HG03060 (cell line): ENCODE measurements around the gene ASPSCR1.

ENCODE experiments used
- ATAC-seq: cut with Tn5 transposase; IDR thresholded peaks from one replicate; pipeline ENCODE4 v1.9.1; 2021; ENCODE audit warnings: low read depth, moderate number of reproducible peaks; ENCODE audit not compliant: unreplicated experiment

Gene ASPSCR1

GRCh38 chr17:81996757-81997441 is 19.5 kb downstream of the ASPSCR1 start:
- no peak for ATAC-seq

- ATAC-seq, result no peak
Measured at GRCh38 chr17:81998212-81998611, 20.8 kb downstream of the ASPSCR1 start.

DNA sequence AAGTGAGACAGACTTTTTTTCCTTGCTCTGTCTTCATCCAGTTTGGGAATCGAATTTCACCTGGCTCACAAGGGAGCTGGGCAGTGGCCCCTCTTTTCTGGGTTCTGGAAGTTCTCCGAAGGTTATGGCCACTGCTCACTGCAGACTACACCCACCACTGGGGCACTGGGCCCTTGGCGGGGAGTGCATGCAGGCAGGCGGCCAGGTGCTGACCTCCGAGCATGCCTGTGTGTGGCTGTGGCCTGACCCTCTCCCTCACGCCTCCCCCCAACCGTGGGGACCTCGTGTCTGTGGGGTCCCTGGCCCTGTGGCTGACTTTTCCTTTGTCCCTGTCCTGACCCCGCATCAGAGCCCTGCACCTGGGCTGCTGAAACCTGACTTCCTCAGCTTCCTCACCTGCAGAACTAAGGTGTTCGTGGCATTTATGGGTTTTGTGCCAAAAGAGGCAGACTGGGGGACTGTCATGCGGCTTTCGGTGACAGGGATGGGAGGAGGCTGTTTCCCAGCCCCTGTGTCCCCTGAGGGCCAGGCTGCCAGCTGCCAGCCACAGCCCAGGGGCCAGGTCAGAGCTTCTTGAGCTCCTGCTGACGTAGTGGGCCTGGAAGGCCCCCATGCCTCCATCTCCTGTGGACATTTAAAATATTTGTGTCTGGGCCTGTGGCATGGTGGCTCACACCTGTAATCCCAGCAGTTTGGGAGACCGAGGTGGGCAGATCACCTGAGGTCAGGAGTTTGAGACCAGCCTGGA is 21.4 kb downstream of the ASPSCR1 start:
- no peak for ATAC-seq

DNA sequence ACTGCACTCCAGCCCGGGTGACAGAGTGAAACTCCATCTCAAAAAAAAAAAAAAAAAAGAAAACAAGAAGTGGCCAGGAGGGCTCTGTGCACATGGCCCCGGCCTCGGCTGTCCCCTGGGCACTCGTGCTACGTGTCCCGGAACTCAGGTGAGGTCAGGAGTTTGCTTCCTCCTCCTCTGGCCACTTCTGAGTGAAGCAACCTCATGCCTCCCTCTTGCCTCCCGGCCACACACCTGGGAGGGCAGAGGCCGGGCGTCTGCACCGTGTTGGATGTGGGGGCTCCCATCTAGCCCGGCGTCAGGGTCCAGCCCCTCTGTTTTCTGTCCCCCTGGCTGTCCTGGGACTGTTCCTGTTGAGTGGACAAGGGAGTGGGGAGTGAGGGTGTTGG is 22.2 kb downstream of the ASPSCR1 start:
- no peak for ATAC-seq

DNA sequence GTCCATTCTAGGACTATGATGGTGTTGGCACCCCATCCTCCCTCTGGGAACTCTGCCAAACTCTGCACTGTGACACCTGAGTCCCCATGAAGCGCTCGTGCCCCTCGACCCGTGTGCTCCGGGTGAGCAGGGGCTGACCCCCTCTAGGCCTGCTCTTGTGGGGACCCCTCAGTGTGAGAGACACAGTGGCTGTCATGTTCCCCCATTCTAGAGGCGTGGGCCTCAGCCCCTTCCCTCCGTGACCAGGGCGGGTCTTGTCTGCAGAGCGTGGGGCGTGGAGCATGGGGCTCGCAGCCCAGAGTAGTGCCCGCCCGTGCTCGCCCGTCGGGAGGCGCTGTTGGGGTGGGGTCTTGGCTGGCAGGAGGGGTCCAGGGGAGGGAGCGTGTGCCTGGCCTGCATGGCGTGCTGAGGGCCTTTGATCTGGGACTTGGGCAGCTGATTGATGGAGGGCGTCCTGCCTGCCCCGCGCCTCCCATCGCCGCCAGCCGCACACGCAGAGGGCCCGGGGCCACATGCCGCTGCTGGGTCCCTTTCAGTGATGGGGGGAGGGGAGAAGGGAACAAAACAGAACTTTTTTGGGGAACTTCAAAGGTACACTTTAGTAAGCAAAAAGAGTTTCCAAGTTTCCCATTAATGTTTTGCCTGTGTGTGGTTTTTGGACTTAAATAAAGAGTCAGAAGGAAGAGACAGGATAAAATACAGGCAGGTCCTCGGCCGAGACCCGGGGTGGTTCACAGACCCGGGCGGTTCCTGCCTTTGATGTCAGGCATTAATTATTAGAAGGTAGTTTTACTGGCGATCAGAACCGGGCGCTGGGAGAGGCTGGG is 22.8 kb downstream of the ASPSCR1 start:
- no peak for ATAC-seq

GRCh38 chr17:82000803-82001570 is 23.6 kb downstream of the ASPSCR1 start:
- no peak for ATAC-seq

- ATAC-seq, result no peak
Measured at GRCh38 chr17:82001571-82002056, 24.2 kb downstream of the ASPSCR1 start.

DNA sequence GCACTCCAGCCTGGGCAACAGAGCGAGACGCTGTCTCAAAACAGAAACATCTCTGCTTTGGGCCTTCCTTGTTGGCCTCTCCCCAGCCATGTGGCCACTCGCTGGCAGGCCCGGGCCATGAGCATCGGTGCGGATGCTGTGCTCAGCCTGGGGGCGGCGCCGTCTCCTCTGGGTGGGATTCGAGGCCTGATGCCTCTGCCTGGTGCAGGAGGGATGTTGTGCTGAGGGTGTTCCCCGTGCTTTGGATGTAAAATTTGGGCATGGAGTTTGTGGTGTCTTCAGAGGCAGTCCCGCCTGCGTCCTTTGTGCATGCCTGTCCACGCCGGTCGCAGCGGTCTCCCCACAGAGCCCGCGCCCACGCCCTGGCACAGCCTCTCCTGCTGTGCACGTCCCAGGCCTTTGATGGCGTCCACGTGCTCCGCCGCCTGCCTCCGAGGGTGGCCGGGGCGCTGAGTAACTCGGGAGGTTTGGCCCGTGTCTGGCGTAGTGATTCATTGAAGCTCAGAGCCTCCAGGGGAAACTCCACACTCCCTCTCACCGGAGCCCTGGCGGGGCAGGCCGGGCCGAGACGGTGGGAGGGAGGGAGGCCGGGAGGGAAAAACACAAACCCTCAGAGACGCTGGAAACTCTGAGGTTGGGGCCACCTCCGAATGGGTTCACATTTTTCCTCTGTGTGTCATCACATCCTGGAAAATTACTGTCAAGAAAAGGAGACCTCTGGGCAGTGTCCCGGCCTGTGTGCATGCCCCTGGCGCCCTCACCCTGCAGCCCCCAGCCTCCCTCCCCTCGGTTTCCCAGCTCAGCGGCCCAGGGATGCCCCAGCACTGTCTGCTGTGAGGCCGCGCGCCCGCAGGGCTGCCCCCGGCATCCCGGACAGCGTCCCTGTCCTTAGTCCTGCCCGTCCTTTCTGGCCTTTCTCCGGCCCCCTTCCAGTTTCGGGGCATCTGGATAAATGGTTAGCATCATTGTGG is 26.3 kb downstream of the ASPSCR1 start:
- no peak for ATAC-seq

DNA sequence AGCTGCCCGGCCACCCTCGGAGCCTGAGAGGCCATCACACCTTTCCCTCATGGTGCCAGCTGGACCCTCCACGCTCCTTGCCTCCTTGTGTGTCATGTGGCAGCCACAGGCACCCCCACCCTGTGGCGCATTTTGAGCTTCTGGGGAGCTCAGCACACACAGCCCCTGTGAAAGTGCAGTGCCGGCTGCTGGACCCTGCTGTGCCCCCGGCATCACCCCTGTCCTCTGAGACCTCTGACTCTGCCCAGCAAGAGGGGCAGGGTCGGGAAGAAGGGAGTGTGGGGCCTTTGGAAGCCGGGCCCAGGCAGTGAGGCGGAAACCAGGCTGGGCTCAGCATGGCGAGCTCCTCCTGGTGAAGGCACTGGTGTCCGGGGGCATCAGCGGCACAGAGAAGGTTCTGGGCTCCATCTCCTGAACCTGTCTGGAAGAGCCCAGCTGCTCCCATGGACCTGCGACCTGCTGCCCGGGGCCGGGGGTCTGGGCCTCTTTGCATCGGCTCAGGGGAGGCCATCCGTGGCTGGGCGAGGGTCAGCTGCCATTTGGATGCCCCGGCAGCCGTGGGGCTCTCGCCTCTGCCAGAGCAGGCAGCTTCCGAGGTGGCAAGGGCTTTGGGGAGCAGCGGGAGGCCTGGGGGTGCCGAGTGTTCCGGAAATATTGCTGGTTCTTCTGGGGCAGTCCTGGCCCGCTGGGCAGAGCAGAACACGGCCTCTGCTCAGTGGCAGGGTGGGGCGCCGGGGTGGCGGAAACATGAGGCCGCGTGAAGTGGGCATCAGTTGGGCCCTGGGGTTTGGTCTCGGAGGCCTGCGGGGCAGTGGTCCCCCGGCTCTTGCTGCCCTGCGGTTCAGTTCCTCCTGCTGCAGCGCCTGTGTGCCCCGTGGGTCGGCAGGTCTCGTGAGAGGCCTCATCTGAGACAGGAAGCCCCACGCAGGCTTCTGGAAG is 27.4 kb downstream of the ASPSCR1 start:
- no peak for ATAC-seq

- ATAC-seq, result no peak
Measured at GRCh38 chr17:82005701-82006348, 28.4 kb downstream of the ASPSCR1 start.

- ATAC-seq, result no peak
Measured at GRCh38 chr17:82006468-82007227, 29.2 kb downstream of the ASPSCR1 start.

GRCh38 chr17:82007228-82007494 is 29.7 kb downstream of the ASPSCR1 start:
- ATAC-seq, result no peak

- no peak for ATAC-seq
Measured at GRCh38 chr17:82007495-82008257, 30.2 kb downstream of the ASPSCR1 start.

- ATAC-seq, result no peak
Measured at GRCh38 chr17:82008258-82008940, 31.0 kb downstream of the ASPSCR1 start.

DNA sequence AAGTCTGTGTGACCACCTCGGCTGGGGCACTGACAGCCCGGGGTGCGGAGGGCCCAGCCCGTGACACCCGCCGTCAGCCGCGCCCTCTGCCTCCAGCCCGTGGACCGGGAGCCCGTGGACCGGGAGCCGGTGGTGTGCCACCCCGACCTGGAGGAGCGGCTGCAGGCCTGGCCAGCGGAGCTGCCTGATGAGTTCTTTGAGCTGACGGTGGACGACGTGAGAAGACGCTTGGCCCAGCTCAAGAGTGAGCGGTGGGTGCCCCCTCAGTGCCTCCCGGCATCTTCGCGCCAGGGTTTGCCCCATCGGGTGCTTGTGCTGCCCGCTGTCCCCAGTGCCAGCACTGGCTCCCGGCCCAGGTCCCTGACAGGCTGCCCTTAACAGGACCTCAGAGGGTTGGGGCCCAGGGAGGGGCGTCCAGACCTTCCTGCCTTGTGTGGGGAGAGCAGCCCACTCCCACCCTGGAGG is 31.5 kb downstream of the ASPSCR1 start:
- ATAC-seq, result no peak

DNA sequence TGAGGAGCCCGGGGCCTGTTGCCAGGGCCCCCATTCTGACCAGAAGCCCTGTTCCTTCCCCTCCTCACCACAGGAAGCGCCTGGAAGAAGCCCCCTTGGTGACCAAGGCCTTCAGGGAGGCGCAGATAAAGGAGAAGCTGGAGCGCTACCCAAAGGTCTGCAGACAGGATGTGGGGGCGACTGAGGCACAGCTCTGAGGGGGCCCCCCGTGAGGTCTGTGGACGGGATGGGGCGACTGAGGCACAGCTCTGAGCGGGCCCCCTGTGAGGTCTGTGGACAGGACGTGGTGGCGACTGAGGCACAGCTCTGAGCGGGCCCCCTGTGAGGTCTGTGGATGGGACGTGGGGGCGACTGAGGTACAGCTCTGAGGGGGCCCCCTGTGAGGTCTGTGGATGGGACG is 32.0 kb downstream of the ASPSCR1 start:
- no peak for ATAC-seq
